WTC11 (cell line): ENCODE measurements around the gene LRIG3. TPM values are rescaled to one million over a fixed set of nuclear protein-coding genes. Genes with fewer than 3 reads are reported as not detected.
A peak's percentile ranks its signal among the peaks of the same experiment; 100 is the strongest.

Experiments used
- ATAC-seq: fragments of 200-7000 bp; cut with Tn5 transposase; 2 replicates; pipeline ENCODE4 v1.10.0; 2021; ENCODE audit warnings: mild to moderate bottlenecking, moderate library complexity
- CTCF ChIA-PET: fragments of 300-600 bp; sonication (Branson Sonifier 250); formaldehyde crosslinking; loops from one replicate; lab custom pipeline; 2021; ENCODE audit warnings: antibody characterized with exemption; lab: Charles Lee
- POLR2A ChIA-PET: fragments of 350-600 bp; sonication (Branson Sonifier 250); formaldehyde crosslinking; loops from one replicate; lab custom pipeline; 2021; ENCODE audit warnings: antibody characterized with exemption; lab: Charles Lee
- DNase-seq: peaks from one replicate; pipeline ENCODE4 v3.0.0; 2021; ENCODE audit warnings: low spot score
- H3K27ac Mint-ChIP-seq: 2 replicates; pipeline ENCODE4 v1.8.0; 2021; ENCODE audit warnings: mixed read lengths
- H3K27me3 Mint-ChIP-seq: 2 replicates; pipeline ENCODE4 v1.8.0; 2021; ENCODE audit warnings: low read depth, mild to moderate bottlenecking, moderate library complexity, mixed read lengths
- H3K36me3 Mint-ChIP-seq: 2 replicates; pipeline ENCODE4 v1.8.0; 2021; ENCODE audit warnings: mixed read lengths
- H3K4me1 Mint-ChIP-seq: 2 replicates; pipeline ENCODE4 v1.8.0; 2022; ENCODE audit warnings: mixed read lengths
- H3K4me3 Mint-ChIP-seq: 2 replicates; pipeline ENCODE4 v1.8.0; 2021; ENCODE audit warnings: mild to moderate bottlenecking, moderate library complexity, mixed read lengths
- H3K9me3 Mint-ChIP-seq: 2 replicates; pipeline ENCODE4 v1.8.0; 2021; ENCODE audit warnings: mixed read lengths
- ATF3 ChIP-seq: sonication (generic); formaldehyde crosslinking; conservative IDR thresholded peaks from 2 replicates; pipeline ENCODE4 v1.8.1; 2022; ENCODE audit warnings: mild to moderate bottlenecking, missing genetic modification reagents
- FOXK1 ChIP-seq: sonication (generic); formaldehyde crosslinking; IDR thresholded peaks from 2 replicates; pipeline ENCODE4 v1.8.0; 2022; ENCODE audit warnings: mild to moderate bottlenecking, moderate library complexity, missing genetic modification reagents
- PRDM15 ChIP-seq: sonication (generic); formaldehyde crosslinking; IDR thresholded peaks from 2 replicates; pipeline ENCODE4 v1.8.0; 2022; ENCODE audit warnings: missing genetic modification reagents
- ZMAT4 ChIP-seq: fragments of 250-450 bp; sonication (Bioruptor Pico); IDR thresholded peaks from 2 replicates; pipeline ENCODE4 v1.9.0; 2021; ENCODE audit warnings: mild to moderate bottlenecking
- ZNF219 ChIP-seq: sonication (generic); formaldehyde crosslinking; IDR thresholded peaks from 2 replicates; pipeline ENCODE4 v1.8.0; 2023; ENCODE audit warnings: missing genetic modification reagents, mild to moderate bottlenecking, borderline replicate concordance
- ZNF263 ChIP-seq: sonication (generic); formaldehyde crosslinking; IDR thresholded peaks from 2 replicates; pipeline ENCODE4 v1.8.1; 2022; ENCODE audit warnings: low read depth, mild to moderate bottlenecking, moderate library complexity, missing genetic modification reagents
- ZNF317 ChIP-seq: sonication (generic); formaldehyde crosslinking; IDR thresholded peaks from 2 replicates; pipeline ENCODE4 v1.8.1; 2023; ENCODE audit warnings: low read depth, mild to moderate bottlenecking, moderate library complexity, missing genetic modification reagents, borderline replicate concordance
- ZNF425 ChIP-seq: fragments of 250-450 bp; sonication (Bioruptor Pico); conservative IDR thresholded peaks from 2 replicates; pipeline ENCODE4 v1.9.0; 2021; ENCODE audit warnings: mild to moderate bottlenecking
- total RNA-seq: library from RNA; stranded (reverse); gene quantifications from 3 replicates; pipeline ENCODE4 v1.2.3, GENCODE V29; 2021

The LRIG3 gene
- total RNA-seq, 1 experiment from 2014 or later, result 13.0 TPM

GRCh38 chr12:58920961-58921861, 907 bp upstream of the LRIG3 start (continued):
- TF ChIP-seq PRDM15 (CRISPR knock-in tag), result no peak
- no peak for TF ChIP-seq FOXK1
- TF ChIP-seq ZMAT4 (CRISPR knock-in tag), result no peak
- TF ChIP-seq ZNF317, result no peak
- no peak for TF ChIP-seq ZNF425

DNA sequence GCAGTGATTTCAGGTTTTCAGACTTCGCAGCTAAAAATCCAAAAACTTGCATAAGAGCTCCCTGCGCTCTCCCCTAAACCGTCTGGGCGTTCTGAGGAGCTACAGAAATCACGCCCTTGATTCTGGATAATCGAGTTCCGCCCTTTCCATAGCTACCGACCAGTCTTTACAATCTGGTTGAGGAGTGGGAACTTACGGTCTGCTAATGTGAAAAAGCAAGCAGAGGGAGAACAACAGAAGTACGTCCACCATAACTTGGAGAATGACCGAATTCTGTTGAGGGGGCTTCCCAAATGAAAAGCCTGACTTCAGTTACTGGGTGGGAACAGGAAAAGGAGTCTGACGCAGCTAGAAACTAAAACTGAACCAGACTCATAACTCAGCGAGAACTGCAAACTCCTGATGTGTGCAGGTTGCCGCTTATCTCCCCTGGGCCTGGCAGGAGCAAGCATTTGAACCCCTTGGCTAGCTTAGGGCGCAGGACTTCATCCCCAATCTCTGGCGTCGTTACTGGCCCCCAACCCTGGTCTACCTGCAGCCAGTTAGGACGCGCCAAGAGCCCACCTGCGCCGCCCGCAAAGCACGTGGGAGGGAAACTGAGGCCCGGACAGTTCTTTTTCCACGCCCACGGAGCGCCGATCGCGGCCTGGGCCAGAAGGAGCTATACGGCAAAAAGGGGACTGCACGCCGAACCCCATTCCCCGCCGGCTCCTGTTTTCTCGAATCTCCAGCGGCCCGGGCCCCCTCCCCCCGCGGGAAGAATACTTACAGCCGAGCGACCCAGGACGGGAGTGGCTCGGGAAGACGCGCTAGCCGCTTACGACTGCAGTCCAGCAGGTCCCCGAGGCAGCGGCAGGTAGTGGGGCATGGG, 838 bp downstream of the LRIG3 start:
- Mint-ChIP-seq H3K27ac (no peak overlapping the region), H3K27me3 (peaks cover 19% of the 10 kb centered on the region), H3K36me3 (no peaks in the 10 kb centered on the region), H3K9me3 (no peaks in the 10 kb centered on the region), H3K4me1 (peaks cover 45% of the 10 kb centered on the region), H3K4me3 (peak overlapping the region; percentile 80)
- 0 out of 2 replicates have a peak, but pooled peaks have one; percentile 25 for TF ChIP-seq ZNF219 (CRISPR knock-in tag)
- TF ChIP-seq ZNF263, result 0 out of 2 replicates have a peak, but pooled peaks have one; percentile 12
- TF ChIP-seq PRDM15 (CRISPR knock-in tag), result peak; percentile 47; the same call in 1 of the 2 replicates
- no peak for TF ChIP-seq ATF3 (CRISPR knock-in tag)
- CTCF ChIA-PET, result interaction anchor here (0.6 to 2.4 kb wide), 4 partner anchors 12 to 379 kb away, joined by 4 to 16 read pairs (median 7); no protein-coding TSS in a partner anchor
- ATAC-seq (peak; percentile 13; the same call in 1 of the 2 replicates), DNase-seq (no peak)
- POLR2A ChIA-PET, result interaction anchor here (0.6 kb wide), 1 partner anchor 580 kb away, joined by 3 read pairs; no protein-coding TSS in a partner anchor
